Measurements from ENCODE around the gene KRT73. TPM values are rescaled to one million over a fixed set of nuclear protein-coding genes. Genes with fewer than 3 reads are reported as not detected.

KRT73 gene
- total RNA-seq, 6 experiments from 2014 or later = not detected

DNA sequence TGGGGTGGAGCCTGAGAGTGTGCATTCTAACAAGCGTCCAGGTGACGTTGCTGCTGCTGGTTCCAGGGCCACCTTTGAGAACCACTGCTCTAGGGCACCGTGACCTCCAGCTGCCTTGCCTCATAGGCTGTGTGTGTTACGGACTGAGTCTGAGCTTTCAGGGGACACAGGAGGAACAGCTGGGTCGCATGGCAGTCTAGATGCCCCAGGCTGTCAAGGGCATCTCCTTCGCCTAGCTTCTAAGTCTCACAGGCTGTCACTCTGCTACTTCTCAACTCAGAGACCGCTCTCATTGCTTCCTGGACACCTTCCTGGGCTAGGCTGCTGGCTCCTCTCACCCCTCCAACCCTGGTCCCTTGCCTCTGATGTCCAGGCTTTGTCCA is 965 bp downstream of the KRT73 start:
- TF ChIP-seq, protein P1, sequence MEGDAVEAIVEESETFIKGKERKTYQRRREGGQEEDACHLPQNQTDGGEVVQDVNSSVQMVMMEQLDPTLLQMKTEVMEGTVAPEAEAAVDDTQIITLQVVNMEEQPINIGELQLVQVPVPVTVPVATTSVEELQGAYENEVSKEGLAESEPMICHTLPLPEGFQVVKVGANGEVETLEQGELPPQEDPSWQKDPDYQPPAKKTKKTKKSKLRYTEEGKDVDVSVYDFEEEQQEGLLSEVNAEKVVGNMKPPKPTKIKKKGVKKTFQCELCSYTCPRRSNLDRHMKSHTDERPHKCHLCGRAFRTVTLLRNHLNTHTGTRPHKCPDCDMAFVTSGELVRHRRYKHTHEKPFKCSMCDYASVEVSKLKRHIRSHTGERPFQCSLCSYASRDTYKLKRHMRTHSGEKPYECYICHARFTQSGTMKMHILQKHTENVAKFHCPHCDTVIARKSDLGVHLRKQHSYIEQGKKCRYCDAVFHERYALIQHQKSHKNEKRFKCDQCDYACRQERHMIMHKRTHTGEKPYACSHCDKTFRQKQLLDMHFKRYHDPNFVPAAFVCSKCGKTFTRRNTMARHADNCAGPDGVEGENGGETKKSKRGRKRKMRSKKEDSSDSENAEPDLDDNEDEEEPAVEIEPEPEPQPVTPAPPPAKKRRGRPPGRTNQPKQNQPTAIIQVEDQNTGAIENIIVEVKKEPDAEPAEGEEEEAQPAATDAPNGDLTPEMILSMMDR (IDR thresholded peaks at IDR 0.05) = no peak
- TF ChIP-seq POLR2A (IDR thresholded peaks at IDR 0.05) = no peak
- 80% methylated on average over 1 of the region's 7 CpGs for WGBS (ENCODE audit: insufficient coverage, low coverage, low lambda C conversion rate, missing lambda C conversion rate)
- intact Hi-C loops (cut with DNase I) = no loop called here
- Histone ChIP-seq H3K27ac (no peak overlapping the region), H3K9me3 (no peaks in the 10 kb centered on the region), H3K4me1 (no peaks in the 10 kb centered on the region), H3K4me3 (no peak overlapping the region), H3K27me3 (no peaks in the 10 kb centered on the region), H3K36me3 (no peaks in the 10 kb centered on the region)
- DNase-seq (no peak), ATAC-seq (no peak)

DNA sequence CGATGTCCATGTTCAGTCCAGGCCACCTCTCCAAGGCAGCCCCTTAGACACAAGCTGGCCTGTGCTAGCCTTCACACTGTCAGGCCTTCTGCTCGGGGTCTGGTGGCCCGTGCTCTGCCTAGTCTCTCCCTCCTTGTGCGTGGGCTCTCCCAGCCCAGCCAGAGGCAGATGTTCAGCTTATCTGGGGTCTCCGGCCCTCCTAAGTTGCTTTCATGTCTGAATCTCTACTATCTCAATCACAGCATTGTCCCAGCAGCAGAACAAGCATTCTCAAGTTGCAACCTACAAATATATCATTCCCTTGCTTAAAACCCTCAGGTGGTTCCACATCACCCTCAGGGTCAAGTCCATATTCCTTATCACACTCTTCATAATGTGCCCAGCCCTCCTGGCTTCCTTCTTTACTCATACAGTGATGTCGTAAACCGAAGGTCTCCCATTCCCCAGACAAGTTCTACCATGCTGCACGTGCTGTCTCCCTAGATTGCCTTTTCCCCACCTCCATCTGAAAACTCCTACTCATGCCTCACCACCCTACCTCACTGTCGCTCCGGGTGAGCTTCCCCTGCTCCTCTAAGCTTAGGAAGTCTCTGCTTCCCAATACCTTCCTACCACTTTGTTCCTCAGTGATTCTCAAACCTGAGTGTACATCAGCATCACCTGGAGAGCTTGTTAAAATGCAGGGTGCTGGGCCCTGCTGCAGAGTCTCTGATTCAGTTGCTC is 1.5 kb downstream of the KRT73 start:
- intact Hi-C loops (cut with DNase I) = no loop called here
- DNase-seq (no peak), ATAC-seq (no peak)
- no peak for TF ChIP-seq POLR2A (IDR thresholded peaks at IDR 0.05)
- TF ChIP-seq, protein P1 (IDR thresholded peaks at IDR 0.05) = no peak
- Histone ChIP-seq H3K27ac (no peak overlapping the region), H3K36me3 (no peaks in the 10 kb centered on the region), H3K9me3 (no peaks in the 10 kb centered on the region), H3K4me3 (no peak overlapping the region), H3K27me3 (no peaks in the 10 kb centered on the region), H3K4me1 (no peaks in the 10 kb centered on the region)
- 77% methylated on average over 6 of the region's 10 CpGs for WGBS (ENCODE audit: insufficient coverage, low coverage, low lambda C conversion rate, missing lambda C conversion rate)

DNA sequence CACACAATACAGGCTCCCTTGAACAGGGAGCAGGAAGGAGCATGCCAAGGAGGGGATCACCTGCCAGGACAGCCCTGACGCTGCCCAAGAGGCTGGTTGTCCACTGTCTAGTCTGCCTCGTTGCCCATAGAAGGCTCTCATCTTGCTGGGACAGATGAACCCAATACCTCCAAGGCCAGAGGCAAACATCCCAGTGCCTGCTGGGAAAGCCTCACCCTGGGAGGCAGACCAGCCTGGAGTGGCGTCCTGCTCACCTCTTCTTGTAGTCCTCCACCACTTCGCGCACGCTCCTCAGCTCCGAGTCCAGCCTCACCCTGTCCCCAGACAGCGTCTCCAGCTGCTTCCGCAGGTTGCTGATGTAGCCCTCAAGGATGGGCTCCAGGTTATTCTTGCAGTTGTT is 2.4 kb downstream of the KRT73 start:
- Histone ChIP-seq H3K27ac (no peak overlapping the region), H3K36me3 (no peaks in the 10 kb centered on the region), H3K27me3 (no peaks in the 10 kb centered on the region), H3K4me3 (no peak overlapping the region), H3K4me1 (no peaks in the 10 kb centered on the region), H3K9me3 (no peaks in the 10 kb centered on the region)
- no peak for DNase-seq
- no peak for ATAC-seq
- no CpG with 5 or more reads among the region's 9 CpGs for WGBS (ENCODE audit: insufficient coverage, low coverage, low lambda C conversion rate, missing lambda C conversion rate)
- intact Hi-C loops (cut with DNase I) = no loop called here
- TF ChIP-seq POLR2A (IDR thresholded peaks at IDR 0.05) = no peak
- TF ChIP-seq, protein P1 (IDR thresholded peaks at IDR 0.05) = no peak

DNA sequence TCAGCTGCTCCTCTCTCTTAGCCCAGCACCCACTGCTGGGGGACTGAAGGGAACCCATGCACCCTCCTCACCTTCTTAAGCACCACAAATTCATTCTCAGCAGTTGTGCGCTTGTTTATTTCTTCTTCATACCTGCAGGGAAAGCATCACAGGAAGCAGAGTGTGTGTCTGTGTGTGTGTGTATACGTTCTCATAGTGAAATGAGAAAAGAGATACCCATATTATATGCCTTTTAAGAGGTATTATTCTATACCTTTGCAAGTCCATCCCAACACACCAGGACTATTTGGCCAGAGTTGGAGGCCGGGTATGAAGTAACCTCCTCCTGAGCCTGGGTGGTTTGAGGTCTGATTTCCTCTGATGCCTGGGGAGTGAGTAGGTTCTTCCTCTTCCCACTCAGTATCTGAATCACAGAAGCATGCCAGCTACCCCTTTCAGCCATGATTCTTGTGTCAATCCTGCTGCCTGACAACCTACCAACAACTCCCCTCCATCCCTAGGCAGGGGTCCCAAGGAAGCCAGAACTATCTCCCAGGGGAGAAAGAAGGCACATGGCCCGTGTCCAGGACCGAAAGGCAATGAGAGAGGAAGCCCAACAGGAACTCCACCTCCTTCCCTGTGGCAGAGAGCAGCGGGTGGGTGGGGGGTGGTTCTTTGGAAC is 3.0 kb downstream of the KRT73 start:
- no peaks in the 10 kb centered on the region for H3K9me3 ChIP-seq
- ATAC-seq (no peak), DNase-seq (no peak)
- no peak overlapping the region for H3K27ac ChIP-seq
- H3K27me3 ChIP-seq = no peaks in the 10 kb centered on the region
- H3K4me1 ChIP-seq = no peaks in the 10 kb centered on the region
- no peak for TF ChIP-seq POLR2A (IDR thresholded peaks at IDR 0.05)
- TF ChIP-seq, protein P1 (IDR thresholded peaks at IDR 0.05) = no peak
- intact Hi-C loops (cut with DNase I) = no loop called here
- no peaks in the 10 kb centered on the region for H3K36me3 ChIP-seq
- 44% methylated on average over 5 of the region's 6 CpGs for WGBS (ENCODE audit: insufficient coverage, low coverage, low lambda C conversion rate, missing lambda C conversion rate)
- no peak overlapping the region for H3K4me3 ChIP-seq

Measured in right lobe of liver (tissue), 6 donors.